HFFc6 (cell line): Measurements from ENCODE around the gene MRPS10. TPM values are rescaled to one million over a fixed set of nuclear protein-coding genes. Genes with fewer than 3 reads are reported as not detected.

Experiments
- DNase-seq: peaks from one replicate; pipeline ENCODE4 v3.0.0-alpha.2; 2018
- H3K27ac Mint-ChIP-seq: 2 replicates; pipeline ENCODE4 v1.8.0; 2020; ENCODE audit warnings: mild to moderate bottlenecking, mixed read lengths
- H3K27me3 Mint-ChIP-seq: 2 replicates; pipeline ENCODE4 v1.8.0; 2021; ENCODE audit warnings: mild to moderate bottlenecking, moderate library complexity, mixed read lengths; ENCODE audit not compliant: insufficient read depth
- H3K36me3 Mint-ChIP-seq: 2 replicates; pipeline ENCODE4 v1.8.0; 2021; ENCODE audit warnings: low read depth, mixed read lengths
- H3K4me1 Mint-ChIP-seq: 2 replicates; pipeline ENCODE4 v1.8.0; 2020; ENCODE audit warnings: low read depth, mixed read lengths
- H3K4me3 Mint-ChIP-seq: 2 replicates; pipeline ENCODE4 v1.8.0; 2020; ENCODE audit warnings: mild to moderate bottlenecking, moderate library complexity, mixed read lengths
- H3K9me3 Mint-ChIP-seq: 2 replicates; pipeline ENCODE4 v1.8.0; 2020; ENCODE audit warnings: mild to moderate bottlenecking, mixed read lengths
- CTCF ChIP-seq: fragments of 200-600 bp; sonication (generic); IDR thresholded peaks from 2 replicates; pipeline ENCODE4 v1.5.0; 2021; ENCODE audit warnings: antibody characterized with exemption, mild to moderate bottlenecking
- total RNA-seq, 6 experiments: library from RNA; stranded (reverse); fragmentation: NEBNext Ultra II Directional; extraction: Animal tissue kit (Norgen Biotek cat#: 25700); gene quantifications; 2 replicates in 1 of 6; 3 replicates in 5 of 6; pipeline ENCODE4 v1.2.3, GENCODE V29; 2021

The MRPS10 gene
- total RNA-seq, 6 experiments from 2014 or later, result 40.9 to 49.3 (median 43.8) TPM

GRCh38 chr6:42239333-42239732 is 21.7 kb upstream of the MRPS10 start:
- no peaks in the 10 kb centered on the region for H3K9me3 Mint-ChIP-seq
- DNase-seq, result no peak
- peaks cover 34% of the 10 kb centered on the region for H3K4me1 Mint-ChIP-seq
- no peaks in the 10 kb centered on the region; the same call in none of the 2 replicates for H3K27me3 Mint-ChIP-seq
- H3K4me3 Mint-ChIP-seq, result peak overlapping the region; percentile 28
- peaks cover 36% of the 10 kb centered on the region for H3K36me3 Mint-ChIP-seq
- H3K27ac Mint-ChIP-seq, result peak overlapping the region; percentile 87
- no peak for TF ChIP-seq CTCF

GRCh38 chr6:42237857-42238256 is 20.2 kb upstream of the MRPS10 start:
- no peak for TF ChIP-seq CTCF
- H3K27ac Mint-ChIP-seq, result no peak overlapping the region
- DNase-seq, result no peak

GRCh38 chr6:42236682-42237473 is 19.2 kb upstream of the MRPS10 start:
- Mint-ChIP-seq H3K27ac (no peak overlapping the region), H3K27me3 (no peaks in the 10 kb centered on the region), H3K4me1 (peaks cover 34% of the 10 kb centered on the region), H3K4me3 (no peak overlapping the region), H3K9me3 (no peaks in the 10 kb centered on the region), H3K36me3 (peaks cover 47% of the 10 kb centered on the region)
- DNase-seq, result no peak
- no peak for TF ChIP-seq CTCF

More at GRCh38 chr6:42237857-42238256, 20.2 kb upstream of the MRPS10 start:
- Mint-ChIP-seq H3K9me3 (no peaks in the 10 kb centered on the region), H3K4me3 (no peak overlapping the region), H3K4me1 (peaks cover 34% of the 10 kb centered on the region), H3K27me3 (no peaks in the 10 kb centered on the region), H3K36me3 (peaks cover 43% of the 10 kb centered on the region)

GRCh38 chr6:42236030-42236429 is 18.4 kb upstream of the MRPS10 start:
- H3K4me1 Mint-ChIP-seq, result peaks cover 34% of the 10 kb centered on the region
- peaks cover 47% of the 10 kb centered on the region for H3K36me3 Mint-ChIP-seq
- no peak overlapping the region for H3K27ac Mint-ChIP-seq
- no peak overlapping the region for H3K4me3 Mint-ChIP-seq
- TF ChIP-seq CTCF, result no peak
- no peak for DNase-seq
- no peaks in the 10 kb centered on the region for H3K9me3 Mint-ChIP-seq
- no peaks in the 10 kb centered on the region for H3K27me3 Mint-ChIP-seq

- H3K27ac Mint-ChIP-seq, result no peak overlapping the region
- DNase-seq, result no peak
- H3K4me3 Mint-ChIP-seq, result no peak overlapping the region
- H3K9me3 Mint-ChIP-seq, result no peaks in the 10 kb centered on the region
- H3K36me3 Mint-ChIP-seq, result peaks cover 42% of the 10 kb centered on the region
- peaks cover 16% of the 10 kb centered on the region for H3K4me1 Mint-ChIP-seq
- peaks cover 8% of the 10 kb centered on the region for H3K27me3 Mint-ChIP-seq
- no peak for TF ChIP-seq CTCF
Measured at GRCh38 chr6:42232035-42232434, 14.4 kb upstream of the MRPS10 start.
